AG04449 (cell line): ENCODE results near the gene CYTH1.

Experiments
- CTCF ChIA-PET: fragments of 350-600 bp; formaldehyde crosslinking; extraction: SDS; loops from one replicate; lab custom pipeline; 2021; ENCODE audit warnings: antibody characterized with exemption; lab: Yijun Ruan, JAX
- POLR2A ChIA-PET: fragments of 400-600, 350-600 bp; formaldehyde crosslinking; extraction: SDS; loops from one replicate; lab custom pipeline; 2020; ENCODE audit warnings: antibody characterized with exemption, inconsistent platforms; lab: Yijun Ruan, JAX
- DNase-seq: peaks from one replicate; pipeline ENCODE4 v3.0.0-alpha.2; 2010; ENCODE audit warnings: low read depth, low spot score
- H3K4me3 ChIP-seq: 2 replicates; pipeline ENCODE4 v1.5.1; 2011; ENCODE audit warnings: low read depth, mild to moderate bottlenecking, control low read depth, low read length
- TF ChIP-seq, protein P1 (sequence below): IDR thresholded peaks from one replicate; pipeline ENCODE4 v1.5.1; 2011; ENCODE audit warnings: mild to moderate bottlenecking, moderate library complexity, low read length, control low read depth, inconsistent platforms; ENCODE audit not compliant: insufficient read depth; ENCODE audit errors: missing control alignments

CYTH1 gene

DNA sequence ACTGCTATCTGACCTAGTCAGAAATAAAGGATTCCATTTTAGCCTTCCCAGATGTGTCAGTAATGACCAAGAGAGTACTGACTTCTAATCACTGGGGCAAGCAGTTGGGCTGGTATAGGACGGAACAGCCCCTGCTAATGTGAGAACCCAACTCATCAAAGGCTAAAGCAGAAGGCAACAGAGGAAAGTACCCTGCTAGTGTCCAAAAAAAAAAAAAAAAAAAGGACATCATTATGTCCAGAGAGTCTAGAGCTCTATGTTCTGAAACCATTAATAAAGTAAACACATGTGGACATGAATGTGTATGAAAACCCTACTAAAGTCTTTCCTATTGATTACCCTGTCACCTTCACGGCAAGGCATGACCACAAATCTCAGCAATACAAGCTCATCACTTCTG, 85.0 kb downstream of the CYTH1 start:
- DNase-seq = no peak
- TF ChIP-seq, protein P1, sequence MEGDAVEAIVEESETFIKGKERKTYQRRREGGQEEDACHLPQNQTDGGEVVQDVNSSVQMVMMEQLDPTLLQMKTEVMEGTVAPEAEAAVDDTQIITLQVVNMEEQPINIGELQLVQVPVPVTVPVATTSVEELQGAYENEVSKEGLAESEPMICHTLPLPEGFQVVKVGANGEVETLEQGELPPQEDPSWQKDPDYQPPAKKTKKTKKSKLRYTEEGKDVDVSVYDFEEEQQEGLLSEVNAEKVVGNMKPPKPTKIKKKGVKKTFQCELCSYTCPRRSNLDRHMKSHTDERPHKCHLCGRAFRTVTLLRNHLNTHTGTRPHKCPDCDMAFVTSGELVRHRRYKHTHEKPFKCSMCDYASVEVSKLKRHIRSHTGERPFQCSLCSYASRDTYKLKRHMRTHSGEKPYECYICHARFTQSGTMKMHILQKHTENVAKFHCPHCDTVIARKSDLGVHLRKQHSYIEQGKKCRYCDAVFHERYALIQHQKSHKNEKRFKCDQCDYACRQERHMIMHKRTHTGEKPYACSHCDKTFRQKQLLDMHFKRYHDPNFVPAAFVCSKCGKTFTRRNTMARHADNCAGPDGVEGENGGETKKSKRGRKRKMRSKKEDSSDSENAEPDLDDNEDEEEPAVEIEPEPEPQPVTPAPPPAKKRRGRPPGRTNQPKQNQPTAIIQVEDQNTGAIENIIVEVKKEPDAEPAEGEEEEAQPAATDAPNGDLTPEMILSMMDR = no peak
- POLR2A ChIA-PET = no interaction called here
- CTCF ChIA-PET = interaction anchor here (1.4 to 6.3 kb wide), 3 partner anchors 12 to 205 kb away, joined by 3 to 68 read pairs (median 4); no protein-coding TSS in a partner anchor
- H3K4me3 ChIP-seq = no peak overlapping the region

GRCh38 chr17:78696016-78696982, 85.8 kb downstream of the CYTH1 start:
- CTCF ChIA-PET = interaction anchor here (1.4 to 6.3 kb wide), 2 partner anchors 13 to 198 kb away, joined by 3 to 68 read pairs; no protein-coding TSS in a partner anchor
- DNase-seq = no peak
- no peak overlapping the region for H3K4me3 ChIP-seq
- POLR2A ChIA-PET = no interaction called here
- TF ChIP-seq, protein P1 = no peak

DNA sequence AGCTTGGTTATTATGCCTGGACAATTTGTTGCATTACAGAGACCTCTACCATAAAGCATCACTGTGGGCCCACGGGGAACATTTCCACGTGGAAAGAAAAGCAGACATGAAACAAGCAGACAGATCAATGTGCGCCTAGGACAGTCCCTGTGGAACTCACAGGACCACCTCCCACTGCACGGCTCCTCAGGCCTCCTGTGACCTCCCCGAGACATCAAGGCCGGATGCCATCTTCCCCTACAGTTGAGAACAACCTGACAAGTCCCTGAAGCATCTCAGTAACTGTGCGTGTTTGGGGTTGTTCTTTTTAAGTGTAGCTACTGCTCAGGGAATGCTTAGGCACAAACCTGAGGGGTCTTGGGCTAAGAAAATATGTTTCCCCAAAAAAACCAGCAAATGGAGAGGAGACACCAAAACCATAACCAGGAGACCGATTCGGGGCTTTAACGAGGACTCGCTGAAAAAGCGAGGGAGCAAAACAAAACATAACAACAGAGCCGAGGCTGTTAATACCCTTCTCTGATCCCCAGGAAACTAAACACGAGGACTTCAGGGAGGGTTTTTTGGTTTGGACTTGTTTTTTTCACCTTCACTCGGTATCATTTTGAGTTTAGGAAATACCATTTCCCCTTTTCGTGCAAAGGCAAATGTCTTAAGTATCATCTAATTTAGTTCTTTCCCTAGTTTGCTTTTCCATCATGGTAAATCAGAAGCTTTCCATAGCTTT, 87.1 kb downstream of the CYTH1 start:
- ChIA-PET POLR2A (no interaction called here), CTCF (interaction anchor here (1.1 to 1.5 kb wide), 2 partner anchors 15 to 42 kb away, joined by 3 read pairs; no protein-coding TSS in a partner anchor)
- TF ChIP-seq, protein P1 = no peak
- DNase-seq = no peak
- no peak overlapping the region for H3K4me3 ChIP-seq

DNA sequence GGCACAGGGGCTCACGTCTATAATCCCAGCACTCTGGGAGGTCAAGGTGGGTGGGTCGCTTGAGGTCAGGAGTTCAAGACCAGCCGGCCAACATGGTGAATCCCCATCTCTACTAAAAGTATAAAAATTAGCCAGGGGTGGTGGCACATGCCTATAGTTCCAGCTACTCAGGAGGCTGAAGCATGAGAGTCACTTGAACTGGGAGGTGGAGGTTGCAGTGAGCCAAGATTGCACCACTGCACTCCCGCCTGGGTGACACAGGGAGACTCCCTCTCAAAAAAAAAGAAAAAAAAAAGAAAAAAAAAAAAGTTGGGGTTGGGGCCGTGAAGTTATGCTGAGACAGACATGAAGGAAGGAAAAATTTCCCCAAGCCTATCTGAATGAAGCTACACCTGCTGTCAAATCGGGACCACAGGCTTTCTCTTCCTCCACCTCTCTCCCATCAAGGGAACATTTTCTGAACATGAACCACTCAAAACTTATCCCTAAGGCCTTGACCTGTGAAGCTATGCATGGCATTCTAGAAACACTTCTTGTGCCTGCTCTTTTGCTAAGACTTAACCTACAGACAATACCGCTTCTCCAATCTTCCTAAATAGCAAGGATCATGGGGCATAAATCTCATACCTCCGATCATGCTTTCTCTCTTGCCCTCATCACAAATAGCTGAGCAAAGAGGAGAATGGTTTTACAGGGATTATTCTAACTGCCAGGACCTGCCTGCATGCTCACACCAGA, 88.6 kb downstream of the CYTH1 start:
- H3K4me3 ChIP-seq = no peak overlapping the region
- POLR2A ChIA-PET = no interaction called here
- TF ChIP-seq, protein P1 = no peak
- DNase-seq = no peak
- CTCF ChIA-PET = interaction anchor here (1.2 to 1.5 kb wide), 2 partner anchors 11 to 16 kb away, joined by 3 read pairs; no protein-coding TSS in a partner anchor

DNA sequence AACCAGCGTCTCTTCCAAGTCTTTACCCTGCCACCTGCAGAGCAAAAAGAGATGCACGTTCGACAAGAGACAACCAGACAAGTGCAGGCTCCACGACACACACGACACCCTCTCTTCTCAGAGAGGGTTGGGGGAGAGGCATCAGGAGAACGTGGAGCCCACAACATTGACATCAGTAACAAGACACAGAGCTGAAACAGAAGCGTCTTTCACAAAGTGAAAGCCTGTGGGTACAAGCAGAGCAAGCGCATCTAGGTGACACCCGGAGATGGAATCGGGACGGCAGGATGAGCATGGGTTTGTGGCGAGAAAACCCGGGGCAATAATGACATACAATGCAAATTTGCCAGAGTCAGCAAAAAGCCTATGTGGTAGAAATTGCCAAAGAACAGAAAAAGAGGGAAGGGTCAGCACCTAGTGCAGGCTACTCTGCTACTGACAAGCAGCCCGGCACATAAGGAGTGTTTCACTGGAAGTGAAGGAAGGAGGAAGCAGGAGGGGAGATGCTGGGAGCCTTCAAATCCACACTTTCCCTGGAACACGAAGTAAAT, 89.5 kb downstream of the CYTH1 start:
- TF ChIP-seq, protein P1 = no peak
- H3K4me3 ChIP-seq = no peak overlapping the region
- POLR2A ChIA-PET = no interaction called here
- CTCF ChIA-PET = no interaction called here
- DNase-seq = no peak
